T1000 (cell line): ENCODE results near the gene KLHL14.

Experiments
- DNase-seq: peaks from one replicate; lab custom pipeline; 2025; ENCODE audit warnings: mixed read lengths; lab: John Stamatoyannopoulos, UW

Gene KLHL14

DNA sequence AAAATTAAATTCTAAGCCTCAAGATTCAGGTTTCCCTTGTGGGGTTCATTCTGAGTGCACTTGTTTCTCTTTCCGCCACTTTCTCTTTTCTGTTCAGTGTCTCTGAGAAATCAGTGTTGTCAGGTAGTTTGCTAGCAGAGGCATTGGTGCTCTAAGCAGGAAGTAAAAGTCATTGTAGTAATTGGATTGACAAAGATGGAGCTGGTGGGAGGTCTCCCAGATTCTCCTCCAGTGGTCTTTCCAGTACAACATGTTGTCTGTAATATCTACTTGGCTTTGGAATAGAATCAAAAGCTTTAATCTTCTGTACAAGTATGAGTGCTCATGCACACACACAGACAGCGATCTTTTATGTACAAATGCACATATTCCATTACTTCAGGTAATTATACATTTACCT, 135.6 kb downstream of the KLHL14 start:
- DNase-seq: no peak

DNA sequence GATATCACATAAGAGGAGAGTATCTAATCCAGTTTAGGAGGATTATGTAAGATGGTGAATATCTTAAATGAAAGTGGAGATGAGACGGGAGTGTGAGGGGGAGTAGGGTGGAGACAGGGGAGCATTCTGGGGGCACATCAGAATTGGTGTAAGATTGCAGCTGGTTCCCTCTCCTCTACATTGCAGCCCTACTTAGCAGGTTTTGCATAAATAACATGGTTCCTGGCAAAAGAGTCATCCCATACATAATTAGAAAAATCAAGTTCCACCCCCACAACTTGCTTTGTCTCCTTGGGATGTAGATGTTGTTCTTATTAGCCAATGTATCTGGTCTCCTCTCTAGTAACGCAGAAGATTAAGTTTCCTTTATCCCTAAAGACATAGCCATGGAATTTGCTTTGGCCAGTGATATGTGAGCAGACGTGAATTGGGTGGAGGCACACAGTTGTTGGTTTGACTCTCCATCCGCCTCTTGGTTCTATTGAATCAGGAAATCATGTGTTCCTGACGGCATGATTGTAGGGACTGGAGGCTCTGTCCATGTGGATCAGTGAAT, 137.9 kb downstream of the KLHL14 start:
- no peak for DNase-seq

DNA sequence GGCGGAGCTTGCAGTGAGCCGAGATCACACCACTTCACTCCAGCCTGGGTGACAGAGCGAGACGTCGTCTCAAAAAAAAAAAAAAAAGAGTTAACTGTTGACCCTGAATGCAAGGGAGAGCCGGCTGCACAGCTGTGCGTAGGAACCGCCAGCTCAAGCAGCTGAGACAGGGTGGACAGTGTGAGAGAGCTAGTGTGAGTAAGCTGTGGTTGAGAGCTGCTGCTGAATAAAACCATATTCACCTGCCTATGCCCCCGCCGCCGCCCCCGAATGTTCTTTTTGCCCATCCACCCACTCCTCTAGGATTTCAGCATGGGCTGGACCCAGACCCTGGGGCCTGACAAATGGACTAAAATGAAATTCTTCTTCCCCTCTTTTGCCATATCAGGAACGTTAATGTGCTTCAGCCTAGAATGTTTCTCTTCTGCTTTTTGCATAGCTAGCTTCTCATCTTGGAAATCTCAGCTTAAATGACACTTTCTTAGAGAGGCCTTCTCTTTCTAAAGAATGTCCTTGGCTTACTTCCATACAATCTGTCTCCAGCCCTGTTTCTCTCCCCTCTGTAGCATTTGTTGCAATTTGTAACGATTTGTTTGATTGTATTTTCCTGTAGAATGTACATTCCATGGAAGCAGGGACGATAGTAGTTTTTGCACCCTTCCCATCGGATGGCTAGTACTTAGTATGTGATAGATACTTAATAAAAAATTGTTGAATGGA, 142.7 kb downstream of the KLHL14 start:
- DNase-seq: no peak

GRCh38 chr18:32629292-32629691, 143.5 kb downstream of the KLHL14 start:
- DNase-seq: no peak

GRCh38 chr18:32624182-32624723, 148.6 kb downstream of the KLHL14 start:
- DNase-seq: no peak

DNA sequence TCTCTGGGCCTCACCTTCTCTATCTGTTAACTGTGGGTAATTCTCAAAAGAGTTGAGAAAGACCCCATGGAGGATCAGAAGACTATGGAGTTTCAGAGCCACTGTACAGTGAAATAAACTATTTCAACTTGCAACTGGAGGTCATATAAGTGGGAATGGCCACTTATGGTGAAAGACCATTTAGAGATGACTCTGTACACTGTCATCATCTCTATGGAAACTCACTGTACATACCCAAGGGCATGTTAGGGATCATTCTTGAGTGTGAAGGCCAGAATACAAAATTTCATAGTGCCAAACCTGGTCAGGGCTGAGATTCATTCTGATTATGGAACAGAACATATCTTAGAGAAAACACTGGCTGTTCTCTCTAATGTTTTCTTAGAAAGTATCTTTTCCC, 149.3 kb downstream of the KLHL14 start:
- DNase-seq: no peak
